Measurements from ENCODE around the gene IPCEF1. TPM values are rescaled to one million over a fixed set of nuclear protein-coding genes. Genes with fewer than 3 reads are reported as not detected.

The IPCEF1 gene
- total and polyA plus RNA-seq, 2 experiments from 2014 or later, result 0.80 TPM; not detected in 1

DNA sequence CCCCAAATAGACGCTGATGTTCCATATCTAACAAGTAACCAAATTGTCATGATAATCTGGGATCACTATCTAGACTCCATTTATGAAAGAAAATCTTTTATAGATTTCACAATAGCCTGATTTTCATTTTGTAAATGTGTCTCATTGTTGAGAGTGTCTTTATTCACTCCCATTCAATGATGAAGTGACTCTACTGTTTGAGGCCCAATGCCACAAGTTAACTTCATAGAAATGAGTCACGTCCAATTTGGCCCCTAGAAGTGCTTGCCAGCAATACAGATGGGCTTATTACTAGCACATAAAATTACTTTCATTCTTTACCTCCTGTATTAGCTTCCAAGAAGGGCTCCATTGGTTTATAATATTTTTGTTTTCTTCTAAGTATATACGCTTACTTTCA lies 6.3 kb downstream of the IPCEF1 start:
- TF ChIP-seq CTCF (IDR thresholded peaks at IDR 0.05; ENCODE audit: poor library complexity) (no peak), EZH2 (IDR thresholded peaks at IDR 0.05; ENCODE audit: borderline replicate concordance) (no peak), EZH2phosphoT487 (IDR thresholded peaks at IDR 0.05; ENCODE audit: low read depth, severe bottlenecking, unreplicated experiment) (no peak)
- no peak overlapping the region for H3K27ac ChIP-seq
- no peaks in the 10 kb centered on the region for H3K79me2 ChIP-seq
- no peaks in the 10 kb centered on the region for H3K27me3 ChIP-seq
- no peaks in the 10 kb centered on the region for H3K9me3 ChIP-seq (ENCODE audit: low read depth)
- H3K9me2 ChIP-seq (replicated peaks; ENCODE audit: insufficient read depth), result no peaks in the 10 kb centered on the region
- no peak for DNase-seq (ENCODE audit: low spot score)
- H3K36me3 ChIP-seq (replicated peaks; ENCODE audit: insufficient read depth, low read depth), result no peaks in the 10 kb centered on the region
- no peaks in the 10 kb centered on the region for H4K20me1 ChIP-seq (ENCODE audit: insufficient read depth, poor library complexity, severe bottlenecking)
- no peak overlapping the region for H3K4me2 ChIP-seq
- H3K4me3 ChIP-seq, result no peak overlapping the region
- 93% methylated on average over 3 of the region's 3 CpGs for WGBS (ENCODE audit: low lambda C conversion rate, missing lambda C conversion rate)
- no peak overlapping the region for H2AFZ ChIP-seq
- H3K4me1 ChIP-seq (ENCODE audit: insufficient read depth), result no peaks in the 10 kb centered on the region

DNA sequence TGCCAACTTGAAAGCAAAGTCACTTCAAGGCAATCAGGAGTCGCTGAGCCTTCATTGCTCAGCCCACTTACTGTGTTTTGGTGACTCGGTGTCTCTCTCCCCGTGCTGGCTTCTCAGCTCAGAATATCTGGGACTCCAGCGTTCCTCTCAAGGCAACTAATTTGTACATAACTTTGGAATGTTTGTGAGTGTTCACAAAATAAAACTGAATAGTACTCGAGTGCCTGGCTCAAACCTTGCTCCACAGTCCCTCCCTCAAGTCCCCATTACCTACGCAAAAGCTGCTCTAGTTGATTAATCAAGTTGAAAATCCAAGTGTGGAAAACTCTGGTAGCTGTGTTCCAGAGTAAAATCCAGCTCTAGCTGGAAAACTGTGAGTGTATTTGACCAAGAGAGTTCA lies 8.6 kb downstream of the IPCEF1 start:
- no peak overlapping the region for H3K27ac ChIP-seq
- WGBS (ENCODE audit: low lambda C conversion rate, missing lambda C conversion rate), result 71% methylated on average over 6 of the region's 6 CpGs
- H3K4me1 ChIP-seq (ENCODE audit: insufficient read depth), result no peaks in the 10 kb centered on the region
- no peaks in the 10 kb centered on the region for H4K20me1 ChIP-seq (ENCODE audit: insufficient read depth, poor library complexity, severe bottlenecking)
- no peak overlapping the region for H2AFZ ChIP-seq
- H3K9me2 ChIP-seq (replicated peaks; ENCODE audit: insufficient read depth), result no peaks in the 10 kb centered on the region
- H3K79me2 ChIP-seq, result no peaks in the 10 kb centered on the region
- TF ChIP-seq EZH2phosphoT487 (IDR thresholded peaks at IDR 0.05; ENCODE audit: low read depth, severe bottlenecking, unreplicated experiment) (no peak), CTCF (IDR thresholded peaks at IDR 0.05; ENCODE audit: poor library complexity) (no peak), EZH2 (IDR thresholded peaks at IDR 0.05; ENCODE audit: borderline replicate concordance) (no peak)
- DNase-seq (ENCODE audit: low spot score), result no peak
- no peaks in the 10 kb centered on the region for H3K36me3 ChIP-seq (replicated peaks; ENCODE audit: insufficient read depth, low read depth)
- H3K4me3 ChIP-seq, result no peak overlapping the region
- H3K27me3 ChIP-seq, result no peaks in the 10 kb centered on the region
- H3K4me2 ChIP-seq, result no peak overlapping the region
- no peaks in the 10 kb centered on the region for H3K9me3 ChIP-seq (ENCODE audit: low read depth)

- TF ChIP-seq EZH2 (IDR thresholded peaks at IDR 0.05; ENCODE audit: borderline replicate concordance), result no peak
- TF ChIP-seq EZH2phosphoT487 (IDR thresholded peaks at IDR 0.05; ENCODE audit: low read depth, severe bottlenecking, unreplicated experiment), result no peak
- no peak for TF ChIP-seq CTCF (IDR thresholded peaks at IDR 0.05; ENCODE audit: poor library complexity)
- no peak overlapping the region for H3K4me3 ChIP-seq
- no peak overlapping the region for H2AFZ ChIP-seq
- no peaks in the 10 kb centered on the region for H3K9me2 ChIP-seq (replicated peaks; ENCODE audit: insufficient read depth)
- H3K4me2 ChIP-seq, result no peak overlapping the region
- no peak for DNase-seq (ENCODE audit: low spot score)
- no peaks in the 10 kb centered on the region for H3K79me2 ChIP-seq
- H3K9me3 ChIP-seq (ENCODE audit: low read depth), result no peaks in the 10 kb centered on the region
- H4K20me1 ChIP-seq (ENCODE audit: insufficient read depth, poor library complexity, severe bottlenecking), result no peaks in the 10 kb centered on the region
- no peak overlapping the region for H3K27ac ChIP-seq
- no peaks in the 10 kb centered on the region for H3K4me1 ChIP-seq (ENCODE audit: insufficient read depth)
- H3K36me3 ChIP-seq (replicated peaks; ENCODE audit: insufficient read depth, low read depth), result no peaks in the 10 kb centered on the region
- 80% methylated on average over 4 of the region's 4 CpGs for whole genome bisulfite sequencing (ENCODE audit: low lambda C conversion rate, missing lambda C conversion rate)
- H3K27me3 ChIP-seq, result no peaks in the 10 kb centered on the region
Observed at GRCh38 chr6:154345811-154346210, 10.8 kb downstream of the IPCEF1 start.
